Measurements from ENCODE around the gene MCF2L2.

The MCF2L2 gene

GRCh38 chr3:183161552-183162336 is 266.7 kb downstream of the MCF2L2 start:
- DNase-seq (ENCODE audit: low spot score): peak; percentile 58

- DNase-seq (ENCODE audit: low spot score): no peak
Measured at GRCh38 chr3:183160616-183161015, 267.8 kb downstream of the MCF2L2 start.

GRCh38 chr3:183159333-183159732 is 269.1 kb downstream of the MCF2L2 start:
- no peak for DNase-seq (ENCODE audit: low spot score)

- DNase-seq (ENCODE audit: low spot score): no peak
Measured at GRCh38 chr3:183158551-183159006, 269.8 kb downstream of the MCF2L2 start.

- DNase-seq (ENCODE audit: low spot score): no peak
Measured at GRCh38 chr3:183158113-183158512, 270.3 kb downstream of the MCF2L2 start.

- no peak for DNase-seq (ENCODE audit: low spot score)
Measured at GRCh38 chr3:183156266-183156665, 272.2 kb downstream of the MCF2L2 start.

GRCh38 chr3:183155499-183155898 is 272.9 kb downstream of the MCF2L2 start:
- no peak for DNase-seq (ENCODE audit: low spot score)

GRCh38 chr3:183153210-183153950 is 275.0 kb downstream of the MCF2L2 start:
- no peak for DNase-seq (ENCODE audit: low spot score)

GRCh38 chr3:183151821-183152351 is 276.5 kb downstream of the MCF2L2 start:
- DNase-seq (ENCODE audit: low spot score): no peak

GRCh38 chr3:183151086-183151485 is 277.3 kb downstream of the MCF2L2 start:
- no peak for DNase-seq (ENCODE audit: low spot score)

GRCh38 chr3:183149915-183150750 is 278.3 kb downstream of the MCF2L2 start:
- no peak for DNase-seq (ENCODE audit: low spot score)

- no peak for DNase-seq (ENCODE audit: low spot score)
Measured at GRCh38 chr3:183148056-183148455, 280.4 kb downstream of the MCF2L2 start.

GRCh38 chr3:183144363-183144762 is 284.1 kb downstream of the MCF2L2 start:
- no peak for DNase-seq (ENCODE audit: low spot score)

- no peak for DNase-seq (ENCODE audit: low spot score)
Measured at GRCh38 chr3:183142199-183142598, 286.2 kb downstream of the MCF2L2 start.

- DNase-seq (ENCODE audit: low spot score): no peak
Measured at GRCh38 chr3:183134844-183135243, 293.6 kb downstream of the MCF2L2 start.

GRCh38 chr3:183132409-183132808 is 296.0 kb downstream of the MCF2L2 start:
- DNase-seq (ENCODE audit: low spot score): no peak

GRCh38 chr3:183131735-183132134 is 296.7 kb downstream of the MCF2L2 start:
- no peak for DNase-seq (ENCODE audit: low spot score)

- DNase-seq (ENCODE audit: low spot score): no peak
Measured at GRCh38 chr3:183131186-183131725, 297.2 kb downstream of the MCF2L2 start.

GRCh38 chr3:183129243-183129642 is 299.2 kb downstream of the MCF2L2 start:
- no peak for DNase-seq (ENCODE audit: low spot score)

- no peak for DNase-seq (ENCODE audit: low spot score)
Measured at GRCh38 chr3:183128709-183129108, 299.7 kb downstream of the MCF2L2 start.

Measured in ecto neural progenitor cell (in vitro differentiated cells).